Lower lobe of right lung (tissue), 2 donors: Measurements from ENCODE around the gene ZSCAN29. TPM values are rescaled to one million over a fixed set of nuclear protein-coding genes. Genes with fewer than 3 reads are reported as not detected.
A peak's percentile ranks its signal among the peaks of the same experiment; 100 is the strongest.

Source experiments
- ATAC-seq, 2 donors: fragments of 200-7000 bp; cut with Tn5 transposase; one replicate each; pipeline ENCODE4 v1.9.1; 2020 to 2022; ENCODE audit warnings: mild to moderate bottlenecking in 2 of 2, moderate library complexity in 2 of 2
- DNase-seq: peaks from one replicate; pipeline ENCODE4 v3.0.0-alpha.2; 2020
- H3K27ac ChIP-seq: fragments of 200-600 bp; one replicate; pipeline ENCODE4 v1.8.0; 2022
- H3K27me3 ChIP-seq: fragments of 200-600 bp; one replicate; pipeline ENCODE4 v1.8.0; 2022; ENCODE audit warnings: low read depth
- H3K36me3 ChIP-seq: fragments of 200-600 bp; one replicate; pipeline ENCODE4 v1.8.0; 2022; ENCODE audit warnings: mild to moderate bottlenecking
- H3K4me1 ChIP-seq: fragments of 200-600 bp; one replicate; pipeline ENCODE4 v1.8.0; 2022
- H3K4me3 ChIP-seq: fragments of 200-600 bp; one replicate; pipeline ENCODE4 v1.8.0; 2022; ENCODE audit warnings: mild to moderate bottlenecking
- H3K9me3 ChIP-seq: fragments of 200-600 bp; one replicate; pipeline ENCODE4 v1.8.0; 2022
- CTCF ChIP-seq: fragments of 200-600 bp; IDR thresholded peaks from one replicate; pipeline ENCODE4 v1.8.0; 2022; ENCODE audit warnings: antibody characterized with exemption, mild to moderate bottlenecking
- intact Hi-C: fragments of 100-400 bp; cut with DNase I; formaldehyde crosslinking; loops from one replicate; pipeline ENCODE4 v1.11.0; 2022
- total RNA-seq: library from RNA; stranded (reverse); fragmentation: NEBNext Ultra II Directional; extraction: Animal tissue kit (Norgen Biotek cat#: 25700); gene quantifications from one replicate; pipeline ENCODE4 v1.2.1, GENCODE V29; 2021
- donor health status: DM: no; HTN: yes; CAD: no; lungs with severe emphysema.

The ZSCAN29 gene
- total RNA-seq, 1 donor from 2014 or later: 24.3 TPM

DNA sequence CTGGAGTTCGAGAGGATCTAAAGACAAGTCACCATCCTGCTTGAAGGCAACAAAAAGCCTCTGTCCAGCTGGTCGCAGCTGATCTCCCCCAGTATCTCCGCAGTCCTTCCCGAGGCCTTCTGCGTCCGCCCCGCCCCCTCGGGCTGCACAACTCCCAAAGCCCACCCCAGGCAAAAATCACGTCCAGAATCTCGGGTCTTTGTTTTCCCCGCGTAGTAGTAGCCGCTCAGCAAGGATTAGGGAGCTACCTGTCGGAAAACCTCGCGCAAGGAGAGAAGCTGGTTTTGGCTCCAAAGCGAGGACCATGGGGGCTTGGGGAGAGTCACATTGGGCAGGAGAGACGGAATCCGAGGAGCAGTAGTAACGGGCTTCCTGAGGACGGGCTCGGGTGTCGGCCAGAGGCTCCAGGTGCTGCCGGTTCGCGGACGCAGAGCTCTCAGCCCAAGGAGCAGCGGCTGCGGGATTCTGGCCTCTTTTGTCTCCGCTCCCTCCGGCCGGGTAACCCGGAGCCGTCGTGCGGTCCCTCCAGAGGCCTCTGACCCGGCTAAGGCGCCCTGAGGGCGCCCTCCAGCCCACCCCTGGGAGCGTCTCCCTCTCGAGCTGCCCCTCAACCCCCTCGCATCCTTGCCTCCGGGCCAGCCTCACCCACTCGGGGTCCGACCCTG lies 401 bp downstream of the ZSCAN29 start:
- DNase-seq: no peak
- H3K4me3 ChIP-seq: peak overlapping the region; percentile 90
- no peaks in the 10 kb centered on the region for H3K9me3 ChIP-seq
- H3K4me1 ChIP-seq: peaks cover 32% of the 10 kb centered on the region
- H3K36me3 ChIP-seq: peaks cover 18% of the 10 kb centered on the region
- ATAC-seq: peak; percentile 81 to 82
- H3K27me3 ChIP-seq: no peaks in the 10 kb centered on the region
- no peak for TF ChIP-seq CTCF
- intact Hi-C loops: no loop called here
- peak overlapping the region; percentile 77 for H3K27ac ChIP-seq

GRCh38 chr15:43361313-43361903 lies 9.4 kb downstream of the ZSCAN29 start:
- Histone ChIP-seq H3K4me1 (no peaks in the 10 kb centered on the region), H3K27me3 (no peaks in the 10 kb centered on the region), H3K27ac (no peak overlapping the region), H3K36me3 (peaks cover 48% of the 10 kb centered on the region), H3K4me3 (no peak overlapping the region), H3K9me3 (peaks cover 62% of the 10 kb centered on the region)
- intact Hi-C loops: no loop called here
- no peak for TF ChIP-seq CTCF
- DNase-seq (no peak), ATAC-seq (no peak)

DNA sequence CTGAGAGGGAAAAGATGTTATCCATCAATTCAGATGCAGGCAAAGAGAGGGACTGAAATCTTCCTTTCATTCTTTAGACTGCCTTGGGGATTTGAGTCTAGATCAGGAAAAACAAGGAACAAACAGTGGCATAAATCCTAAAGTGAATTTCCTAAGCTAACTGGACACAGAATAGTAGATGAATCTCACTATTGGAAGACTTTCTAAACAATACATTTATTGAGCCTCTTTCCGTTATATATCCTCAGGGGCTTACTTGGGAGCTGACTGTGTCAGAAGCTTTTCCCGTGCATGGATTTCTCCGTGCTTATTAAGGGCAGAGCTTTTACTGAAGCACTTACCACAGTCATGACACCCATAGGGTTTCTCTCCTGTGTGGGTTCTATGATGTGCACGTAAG lies 10.0 kb downstream of the ZSCAN29 start:
- no peak for ATAC-seq
- Histone ChIP-seq H3K36me3 (peaks cover 42% of the 10 kb centered on the region), H3K4me3 (no peak overlapping the region), H3K27me3 (no peaks in the 10 kb centered on the region), H3K9me3 (peaks cover 62% of the 10 kb centered on the region), H3K4me1 (no peaks in the 10 kb centered on the region), H3K27ac (no peak overlapping the region)
- TF ChIP-seq CTCF: no peak
- intact Hi-C loops: no loop called here
- no peak for DNase-seq

DNA sequence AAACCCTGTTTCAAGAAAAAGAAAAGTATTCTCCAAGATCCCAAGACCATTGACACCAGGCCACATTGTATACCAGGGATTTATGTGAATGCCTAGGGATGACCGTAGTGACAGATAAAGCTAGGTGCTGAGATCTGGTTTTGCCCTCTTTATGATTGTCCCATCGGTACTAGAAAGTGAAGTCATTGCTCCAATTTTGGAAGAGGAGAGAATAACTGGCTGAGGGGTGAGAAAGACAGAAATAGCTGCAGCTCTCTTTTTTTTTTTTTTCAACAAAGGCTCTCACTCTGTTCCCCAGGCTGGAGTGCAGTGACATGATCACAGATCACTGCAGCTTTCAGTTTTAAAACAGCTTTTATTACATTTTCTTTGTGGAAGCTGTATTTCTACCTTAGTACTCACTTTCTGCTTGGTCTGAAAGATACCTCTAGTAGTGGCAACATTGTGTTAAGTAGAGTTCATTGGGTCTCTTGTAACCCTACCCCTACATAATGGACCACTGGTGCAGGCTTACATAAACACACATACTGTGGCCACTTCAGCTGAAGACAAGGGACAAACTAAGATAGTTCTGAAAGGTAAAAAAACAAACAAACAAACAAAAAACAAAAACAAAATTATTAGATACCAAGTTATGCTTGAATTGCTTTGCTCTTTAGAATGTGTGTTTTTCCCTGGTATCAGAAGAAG lies 18.0 kb downstream of the ZSCAN29 start:
- ATAC-seq (no peak), DNase-seq (no peak)
- H3K27me3 ChIP-seq: no peaks in the 10 kb centered on the region
- intact Hi-C loops: no loop called here
- no peak overlapping the region for H3K4me3 ChIP-seq
- H3K9me3 ChIP-seq: peaks cover 3% of the 10 kb centered on the region
- H3K27ac ChIP-seq: no peak overlapping the region
- H3K4me1 ChIP-seq: no peaks in the 10 kb centered on the region
- no peak for TF ChIP-seq CTCF
- H3K36me3 ChIP-seq: peaks cover 38% of the 10 kb centered on the region

DNA sequence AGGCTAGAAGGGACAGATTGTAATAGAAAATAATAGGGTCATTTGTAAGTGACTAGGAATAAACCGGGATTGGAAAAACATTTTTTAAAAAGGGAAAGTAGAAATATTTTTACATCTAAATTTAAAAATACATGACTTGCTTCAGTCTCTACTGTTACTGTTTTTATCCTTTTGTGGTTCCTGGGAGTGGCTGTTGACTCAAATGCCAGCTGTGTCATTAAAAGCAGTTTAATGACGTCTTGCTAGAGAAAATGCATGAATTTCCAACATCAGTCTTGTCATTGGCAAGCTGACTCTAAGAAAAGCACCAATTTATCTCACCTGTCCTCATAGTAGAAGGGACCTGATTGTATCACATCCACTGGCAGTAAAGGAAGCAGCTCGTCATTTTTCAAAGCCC lies 23.7 kb downstream of the ZSCAN29 start:
- Histone ChIP-seq H3K9me3 (no peaks in the 10 kb centered on the region), H3K27me3 (no peaks in the 10 kb centered on the region), H3K4me3 (no peak overlapping the region), H3K27ac (no peak overlapping the region), H3K4me1 (no peaks in the 10 kb centered on the region), H3K36me3 (peaks cover 55% of the 10 kb centered on the region)
- no peak for TF ChIP-seq CTCF
- DNase-seq: no peak
- intact Hi-C loops: no loop called here
- no peak for ATAC-seq
